ENCODE measurements around the gene ERI3.
A peak's percentile ranks its signal among the peaks of the same experiment; 100 is the strongest.

ERI3 gene

GRCh38 chr1:44354840-44355581 is at the start of gene ERI3:
TSS of gene ERI3 (minus strand) at chr1:44355257. CDS start at chr1:44355026, 231 bp downstream.
- DNase-seq, result peak; percentile 97

- no peak for DNase-seq
Observed at GRCh38 chr1:44401256-44402228, 46.5 kb upstream of the ERI3 start.

- no peak for DNase-seq
Observed at GRCh38 chr1:44390277-44390676, 35.2 kb upstream of the ERI3 start.

- no peak for DNase-seq
Observed at GRCh38 chr1:44389437-44389836, 34.4 kb upstream of the ERI3 start.

- DNase-seq, result no peak
Observed at GRCh38 chr1:44388551-44388950, 33.5 kb upstream of the ERI3 start.

GRCh38 chr1:44380666-44381177 is 25.7 kb upstream of the ERI3 start:
- DNase-seq, result no peak

- peak; percentile 24 for DNase-seq
Observed at GRCh38 chr1:44377925-44378784, 23.1 kb upstream of the ERI3 start.

- DNase-seq, result no peak
Observed at GRCh38 chr1:44375547-44375946, 20.5 kb upstream of the ERI3 start.

- no peak for DNase-seq
Observed at GRCh38 chr1:44371206-44371605, 16.1 kb upstream of the ERI3 start.

- DNase-seq, result no peak
Observed at GRCh38 chr1:44368471-44369151, 13.6 kb upstream of the ERI3 start.

- no peak for DNase-seq
Observed at GRCh38 chr1:44367944-44368343, 12.9 kb upstream of the ERI3 start.

GRCh38 chr1:44366371-44366975 is 11.4 kb upstream of the ERI3 start:
- no peak for DNase-seq

GRCh38 chr1:44361478-44361877 is 6.4 kb upstream of the ERI3 start:
- DNase-seq, result no peak

- no peak for DNase-seq
Observed at GRCh38 chr1:44359234-44359935, 4.3 kb upstream of the ERI3 start.

GRCh38 chr1:44357710-44358109 is 2.7 kb upstream of the ERI3 start:
- DNase-seq, result no peak

GRCh38 chr1:44355582-44356305 is 687 bp upstream of the ERI3 start:
- no peak for DNase-seq

- DNase-seq, result no peak
Observed at GRCh38 chr1:44354268-44354839, 703 bp downstream of the ERI3 start.

- DNase-seq, result no peak
Observed at GRCh38 chr1:44353604-44354003, 1.5 kb downstream of the ERI3 start.

- DNase-seq, result no peak
Observed at GRCh38 chr1:44351289-44351688, 3.8 kb downstream of the ERI3 start.

GRCh38 chr1:44348061-44348485 is 7.0 kb downstream of the ERI3 start:
- DNase-seq, result no peak

All from NCI-H345 (cell line).